Keratinocyte (primary cell): Measurements from ENCODE around the gene SLIT3. TPM values are rescaled to one million over a fixed set of nuclear protein-coding genes. Genes with fewer than 3 reads are reported as not detected.

Experiments
- DNase-seq: peaks from one replicate; pipeline ENCODE4 v3.0.0-alpha.2; 2011; ENCODE audit warnings: low read depth, missing footprints, low spot score
- FAIRE-seq: peaks from 2 replicates; lab custom pipeline; 2011; peaks lifted over from hg19 to GRCh38; lab: Jason Lieb, UNC
- H2AFZ ChIP-seq: 2 replicates; pipeline ENCODE4 v1.6.0; 2012; ENCODE audit warnings: low read length, control low read depth, inconsistent platforms; ENCODE audit not compliant: control insufficient read depth
- H3K27ac ChIP-seq: 2 replicates; pipeline ENCODE4 v1.5.1; 2011; ENCODE audit warnings: low read length; ENCODE audit not compliant: control insufficient read depth, insufficient read depth
- H3K27me3 ChIP-seq: 3 replicates; pipeline ENCODE4 v1.6.0; 2011; ENCODE audit warnings: low read length; ENCODE audit not compliant: control insufficient read depth, insufficient read depth; ENCODE audit errors: extremely low read depth
- H3K36me3 ChIP-seq, 2 experiments: 2 replicates in 1 of 2; 3 replicates in 1 of 2; pipeline ENCODE4 v1.5.1; 2011; ENCODE audit warnings: low read length in 2 of 2, mild to moderate bottlenecking in 1 of 2; ENCODE audit not compliant: control insufficient read depth in 2 of 2, insufficient read depth in 2 of 2; ENCODE audit errors: extremely low read depth in 1 of 2
- H3K4me1 ChIP-seq: 3 replicates; pipeline ENCODE4 v1.5.1; 2011; ENCODE audit warnings: low read length; ENCODE audit not compliant: control insufficient read depth, insufficient read depth; ENCODE audit errors: extremely low read depth
- H3K4me2 ChIP-seq: 3 replicates; pipeline ENCODE4 v1.6.0; 2011; ENCODE audit warnings: low read depth, low read length; ENCODE audit not compliant: control insufficient read depth, insufficient read depth; ENCODE audit errors: extremely low read depth
- H3K4me3 ChIP-seq, 3 experiments: fragments of 200-600 bp in 1 of 3; sonication (generic) in 1 of 3; 2 replicates in 2 of 3; 3 replicates in 1 of 3; pipeline ENCODE4 v1.5.1; 2011 to 2016; ENCODE audit warnings: low read length in 3 of 3, mild to moderate bottlenecking in 3 of 3, control low read depth in 2 of 3, inconsistent platforms in 1 of 3, low read depth in 1 of 3, mixed read lengths in 1 of 3, mixed run types in 1 of 3, moderate library complexity in 1 of 3; ENCODE audit not compliant: control insufficient read depth in 2 of 3, insufficient read depth in 2 of 3; ENCODE audit errors: extremely low read depth in 1 of 3
- H3K79me2 ChIP-seq: 2 replicates; pipeline ENCODE4 v1.6.0; 2012; ENCODE audit warnings: low read length; ENCODE audit not compliant: control insufficient read depth, insufficient read depth
- H3K9ac ChIP-seq: 3 replicates; pipeline ENCODE4 v1.6.0; 2011; ENCODE audit warnings: low read length; ENCODE audit not compliant: control insufficient read depth, insufficient read depth; ENCODE audit errors: extremely low read depth
- H3K9me1 ChIP-seq: 3 replicates; pipeline ENCODE4 v1.6.0; 2011; ENCODE audit warnings: low read length; ENCODE audit not compliant: control insufficient read depth, insufficient read depth; ENCODE audit errors: extremely low read depth
- H3K9me3 ChIP-seq: 2 replicates; pipeline ENCODE4 v1.5.1; 2012; ENCODE audit warnings: low read depth, low read length; ENCODE audit not compliant: control insufficient read depth
- H4K20me1 ChIP-seq: 3 replicates; pipeline ENCODE4 v1.6.0; 2011; ENCODE audit warnings: low read length; ENCODE audit not compliant: control insufficient read depth, insufficient read depth; ENCODE audit errors: extremely low read depth
- CTCF ChIP-seq, 3 experiments: IDR thresholded peaks in 1 of 3; conservative IDR thresholded peaks in 1 of 3; optimal IDR thresholded peaks in 1 of 3; 2 replicates in 2 of 3; 3 replicates in 1 of 3; pipeline versions ENCODE3 to v1.5.1; 2011; ENCODE audit warnings: low read length in 3 of 3, mild to moderate bottlenecking in 3 of 3, moderate library complexity in 2 of 3, control low read depth in 1 of 3, inconsistent platforms in 1 of 3; ENCODE audit not compliant: insufficient read depth in 2 of 3; ENCODE audit errors: extremely low read depth in 1 of 3
- EZH2 ChIP-seq: IDR thresholded peaks from one replicate; pipeline ENCODE4 v1.6.1; 2012; ENCODE audit warnings: inconsistent platforms, mild to moderate bottlenecking, low read length, moderate library complexity
- dilution Hi-C: fragments of 300-500 bp; cut with MboI; formaldehyde crosslinking; loops from one replicate; pipeline ENCODE4 v1.7.0; 2020; ENCODE audit warnings: low sequenced_read_pairs; ENCODE audit not compliant: extremely low pct_ligation_motif_present
- polyA plus RNA-seq, 5 experiments: library from polyadenylated mRNA; depleted of rRNA in 3 of 5; stranded (reverse) in 3 of 5; stranded (forward) in 1 of 5; unstranded in 1 of 5; fragments of >200 nt; gene quantifications; 1 replicate in 1 of 5; 2 replicates in 3 of 5; 3 replicates in 1 of 5; pipeline versions ENCODE4 v1.2.1 to v1.2.3, GENCODE V29; 2011 to 2012; ENCODE audit warnings: missing spikeins in 2 of 5, low read depth in 1 of 5, low replicate concordance in 1 of 5

SLIT3 gene
- polyA plus RNA-seq, 1 donor (not counting 4 experiments of a cell fraction or from before 2014, with no cell fraction given) = 2.4 TPM

DNA sequence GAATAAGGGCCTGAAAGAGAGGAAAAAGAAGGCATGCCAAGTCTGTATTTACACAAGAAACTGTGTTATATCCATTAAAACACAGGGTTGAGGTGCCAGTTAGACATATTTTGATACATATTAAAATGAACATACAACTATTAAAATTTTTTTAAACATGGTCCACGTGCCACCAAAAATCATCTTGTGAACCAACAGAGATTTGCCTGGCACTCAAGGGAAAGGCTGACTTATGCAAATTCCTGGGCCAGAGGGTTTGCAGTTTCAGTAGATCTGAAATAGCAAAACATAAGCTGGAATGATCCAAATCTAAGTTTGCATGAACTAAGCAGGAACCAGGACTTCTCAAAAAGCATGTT is 168.7 kb downstream of the SLIT3 start:
- dilution Hi-C loops = no loop called here
- H3K27ac ChIP-seq = no peak overlapping the region
- TF ChIP-seq CTCF (optimal IDR thresholded peaks at IDR 0.05 in 1 of 3, IDR thresholded peaks at IDR 0.05 in 1 of 3, conservative IDR thresholded peaks at IDR 0.05 in 1 of 3; ENCODE audit: extremely low read depth in 1 of 3, insufficient read depth in 2 of 3, low read length in 3 of 3) (no peak), EZH2 (no peak)
- no peaks in the 10 kb centered on the region for H3K79me2 ChIP-seq
- H3K9ac ChIP-seq = no peak overlapping the region
- no peak for DNase-seq
- FAIRE-seq = no peak
- no peaks in the 10 kb centered on the region for H3K4me1 ChIP-seq
- H4K20me1 ChIP-seq = no peaks in the 10 kb centered on the region
- no peaks in the 10 kb centered on the region for H3K9me3 ChIP-seq
- no peaks in the 10 kb centered on the region for H3K27me3 ChIP-seq
- H3K4me3 ChIP-seq = no peak overlapping the region
- H3K4me2 ChIP-seq = no peak overlapping the region
- no peaks in the 10 kb centered on the region for H3K36me3 ChIP-seq
- H3K9me1 ChIP-seq = no peaks in the 10 kb centered on the region
- no peak overlapping the region for H2AFZ ChIP-seq

GRCh38 chr5:169131616-169132301 is 169.2 kb downstream of the SLIT3 start:
- Histone ChIP-seq H3K79me2 (no peaks in the 10 kb centered on the region), H3K27me3 (no peaks in the 10 kb centered on the region), H3K27ac (no peak overlapping the region), H3K4me2 (no peak overlapping the region), H2AFZ (no peak overlapping the region), H4K20me1 (no peaks in the 10 kb centered on the region), H3K36me3 (no peaks in the 10 kb centered on the region), H3K4me1 (no peaks in the 10 kb centered on the region), H3K4me3 (no peak overlapping the region), H3K9me3 (no peaks in the 10 kb centered on the region), H3K9me1 (no peaks in the 10 kb centered on the region), H3K9ac (no peak overlapping the region)
- no peak for FAIRE-seq
- DNase-seq = no peak
- dilution Hi-C loops = no loop called here
- TF ChIP-seq EZH2 (no peak), CTCF (optimal IDR thresholded peaks at IDR 0.05 in 1 of 3, IDR thresholded peaks at IDR 0.05 in 1 of 3, conservative IDR thresholded peaks at IDR 0.05 in 1 of 3; ENCODE audit: extremely low read depth in 1 of 3, insufficient read depth in 2 of 3, low read length in 3 of 3) (no peak)
